Hematopoietic multipotent progenitor cell treated with erythropoietin and hydrocortisone succinate and interleukin-3 and kit ligand, for 17 days (in vitro differentiated cells): ENCODE measurements around the gene KDM4D.
"Not testable (repeated sequence)": the region's sequence is repeated elsewhere in the genome, so short reads cannot be mapped to it uniquely, and the experiment has no call there.

Source experiments
- DNase-seq: peaks from one replicate; pipeline ENCODE4 v3.0.0-alpha.2; 2015; ENCODE audit warnings: low spot score

The KDM4D gene

GRCh38 chr11:94958121-94958696, 15.3 kb upstream of the KDM4D start:
- DNase-seq = no peak

DNA sequence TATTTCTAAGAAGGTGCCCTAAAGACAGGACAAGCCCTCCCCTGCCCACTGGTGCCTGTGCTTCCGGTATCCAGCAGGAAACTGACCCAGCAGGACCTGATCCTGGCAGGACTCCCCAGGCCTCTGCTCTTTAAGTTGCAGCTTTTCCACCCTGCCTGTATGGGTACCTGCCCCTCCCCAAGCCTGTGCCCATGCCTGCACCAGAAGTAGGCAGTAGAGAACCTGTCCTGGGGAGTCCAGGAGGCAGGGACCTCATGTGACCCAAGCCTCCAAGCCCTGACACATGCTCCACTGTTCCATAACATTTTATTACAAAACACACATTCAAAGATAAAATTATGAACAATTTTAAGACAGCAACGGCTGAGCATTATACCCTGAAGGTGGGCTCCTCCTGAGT, 14.3 kb upstream of the KDM4D start:
- no peak for DNase-seq

DNA sequence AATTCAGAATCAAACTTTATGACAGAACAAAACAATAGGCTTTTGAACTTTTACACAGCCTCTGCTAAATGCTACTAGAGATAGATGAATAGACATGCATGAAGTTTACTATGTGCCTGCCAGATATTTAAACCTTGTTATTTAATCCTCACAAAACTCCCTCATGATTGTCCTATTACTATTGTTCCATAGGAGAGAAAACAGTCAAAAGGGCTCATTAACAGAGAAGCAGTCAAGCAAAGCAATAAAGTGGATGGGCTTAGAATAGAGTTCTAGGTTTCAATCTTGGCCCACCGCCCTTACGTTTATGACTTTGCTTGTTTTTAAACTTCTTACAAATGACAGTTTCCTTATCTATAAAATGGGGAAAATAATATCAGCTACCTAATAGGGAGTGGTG, 13.0 kb upstream of the KDM4D start:
- DNase-seq = no peak

DNA sequence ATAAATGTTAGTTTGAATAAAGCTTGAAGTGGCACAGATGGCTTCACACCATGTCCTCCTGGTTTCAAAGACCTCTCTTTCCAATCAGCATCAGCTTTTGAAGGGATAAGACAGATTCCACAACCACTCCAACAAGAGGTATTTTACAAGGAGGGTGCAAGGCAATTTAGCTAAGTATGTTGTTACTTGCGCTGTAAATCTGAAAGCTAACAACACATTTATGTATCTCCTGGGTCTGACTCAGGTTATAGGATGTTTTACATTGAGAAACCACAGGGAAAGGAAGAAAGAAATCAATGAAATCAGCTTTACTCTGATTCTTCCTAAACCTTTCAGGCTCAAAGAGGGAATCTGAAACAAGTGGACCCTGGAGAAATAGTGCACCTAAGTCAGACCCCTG, 12.3 kb upstream of the KDM4D start:
- DNase-seq = no peak

GRCh38 chr11:94964934-94965333, 8.6 kb upstream of the KDM4D start:
- no peak for DNase-seq

- DNase-seq = peak; percentile 13
Observed at GRCh38 chr11:94968334-94968958, 5.1 kb upstream of the KDM4D start.

GRCh38 chr11:94972700-94973098, 810 bp upstream of the KDM4D start:
- DNase-seq = peak; percentile 9

- DNase-seq = no peak
Observed at GRCh38 chr11:94974178-94974577, 669 bp downstream of the KDM4D start.

GRCh38 chr11:94975599-94975998, 2.1 kb downstream of the KDM4D start:
- no peak for DNase-seq

- no peak for DNase-seq
Observed at GRCh38 chr11:94987378-94987777, 13.9 kb downstream of the KDM4D start.

DNA sequence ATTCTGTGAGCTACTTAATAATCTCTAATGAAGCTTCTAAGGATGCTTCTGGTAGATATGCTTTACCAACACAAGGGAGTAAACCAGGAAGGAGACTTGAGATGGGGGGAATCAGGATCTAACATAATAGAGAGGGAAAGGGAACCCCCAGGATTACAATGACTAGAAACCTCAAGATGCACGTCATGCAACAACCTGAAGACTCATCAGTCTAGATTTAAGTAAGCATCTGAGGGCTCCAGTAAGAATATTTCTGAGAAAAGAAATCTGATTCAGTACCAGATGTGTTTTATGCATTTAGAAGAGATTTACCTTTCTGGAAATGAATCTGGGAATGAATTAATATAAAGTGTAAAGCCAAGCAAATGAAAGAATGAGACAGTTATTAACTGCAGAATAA, 15.2 kb downstream of the KDM4D start:
- no peak for DNase-seq

DNA sequence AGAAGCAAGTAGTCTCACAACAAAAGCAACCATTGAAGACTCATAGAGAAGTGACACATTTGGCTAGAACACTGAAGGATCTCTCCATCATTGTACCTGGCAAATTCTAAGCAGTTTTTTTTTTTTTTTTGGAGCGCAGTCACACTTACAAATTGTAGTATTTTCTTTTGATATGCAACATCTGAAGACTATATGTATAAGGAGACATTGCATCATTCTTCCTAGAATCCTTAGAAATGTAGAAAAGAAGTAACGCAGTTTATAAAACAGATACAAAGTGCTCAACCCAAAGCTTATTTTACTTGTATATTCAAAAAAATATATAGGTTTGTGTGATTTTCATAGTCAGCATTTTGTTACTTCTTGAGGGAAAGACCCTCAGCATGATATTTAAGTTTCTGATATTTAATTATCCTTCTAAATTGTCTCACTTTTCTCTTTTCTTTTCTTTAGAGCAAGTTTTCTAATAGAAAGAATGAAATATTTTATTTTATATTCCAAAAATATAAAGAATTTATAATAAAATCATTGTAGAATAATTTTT, 20.0 kb downstream of the KDM4D start:
- DNase-seq = no peak

- DNase-seq = no peak
Observed at GRCh38 chr11:94997437-94997836, 23.9 kb downstream of the KDM4D start.

- no peak for DNase-seq
Observed at GRCh38 chr11:94998285-94998684, 24.8 kb downstream of the KDM4D start.

GRCh38 chr11:95003716-95004115, 30.2 kb downstream of the KDM4D start:
- no peak for DNase-seq

DNA sequence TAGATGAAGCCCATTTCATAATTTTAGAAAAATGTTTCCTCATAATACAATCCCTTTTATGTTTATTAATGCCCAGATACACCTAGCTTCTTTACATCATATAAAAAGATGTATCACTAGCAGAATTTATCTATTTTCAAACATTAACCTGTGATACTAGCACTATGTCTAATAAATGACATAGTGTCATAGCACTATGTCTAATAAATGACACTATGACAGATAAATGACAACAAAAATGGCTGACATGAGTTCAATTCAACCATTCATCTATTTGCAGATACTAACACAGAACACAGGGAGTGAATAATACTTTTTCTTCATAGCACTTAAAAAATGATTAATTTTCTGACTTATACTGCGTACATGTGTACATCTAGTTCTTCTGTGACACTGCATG, 32.1 kb downstream of the KDM4D start:
- DNase-seq = no peak

- DNase-seq = no peak
Observed at GRCh38 chr11:95011376-95011775, 37.9 kb downstream of the KDM4D start.

GRCh38 chr11:95014184-95014821, 40.8 kb downstream of the KDM4D start:
- DNase-seq = no peak

- DNase-seq = no peak
Observed at GRCh38 chr11:95016139-95016538, 42.6 kb downstream of the KDM4D start.

GRCh38 chr11:95021468-95021867, 48.0 kb downstream of the KDM4D start:
- not testable (repeated sequence) for DNase-seq

- no peak for DNase-seq
Observed at GRCh38 chr11:95024958-95025357, 51.4 kb downstream of the KDM4D start, which contains the start of gene KDM4E. TSS of gene KDM4E (plus strand) at chr11:95025258. CDS start at chr11:95025558, 300 bp downstream.

DNA sequence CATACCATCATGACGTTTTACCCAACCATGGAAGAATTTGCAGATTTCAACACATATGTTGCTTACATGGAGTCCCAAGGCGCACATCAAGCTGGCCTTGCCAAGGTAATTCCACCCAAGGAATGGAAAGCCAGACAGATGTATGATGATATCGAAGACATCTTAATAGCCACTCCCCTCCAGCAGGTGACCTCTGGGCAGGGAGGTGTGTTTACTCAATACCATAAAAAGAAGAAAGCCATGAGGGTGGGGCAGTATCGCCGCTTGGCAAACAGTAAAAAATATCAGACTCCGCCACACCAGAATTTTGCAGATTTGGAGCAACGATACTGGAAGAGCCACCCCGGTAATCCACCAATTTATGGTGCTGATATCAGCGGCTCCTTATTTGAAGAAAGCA, 52.1 kb downstream of the KDM4D start:
- not testable (repeated sequence) for DNase-seq

DNA sequence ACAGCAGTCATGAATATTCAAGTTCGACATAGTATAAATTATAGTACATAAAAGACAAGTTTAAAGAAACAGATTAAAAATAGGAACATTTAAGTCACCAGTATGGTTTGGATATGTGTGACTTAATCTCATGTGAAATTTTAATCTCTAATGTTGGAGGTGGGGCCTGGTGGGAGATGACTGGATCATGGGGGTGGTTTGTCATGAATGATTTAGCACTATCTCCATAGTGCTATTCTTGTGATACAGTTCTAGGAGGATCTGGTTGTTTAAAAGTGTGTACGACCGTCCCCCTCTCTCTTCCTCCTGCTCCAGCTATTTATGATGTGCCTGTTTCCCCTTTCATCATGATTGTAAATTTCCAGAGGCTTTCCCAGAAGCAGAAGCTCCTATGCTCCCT, 54.8 kb downstream of the KDM4D start:
- DNase-seq = no peak
